ENCODE measurements around the gene CCNI2.

Gene CCNI2

GRCh38 chr5:132749506-132749905 lies 2.3 kb downstream of the CCNI2 start:
- FAIRE-seq = no peak

GRCh38 chr5:132750471-132751230 lies 3.4 kb downstream of the CCNI2 start:
- FAIRE-seq = no peak

More at GRCh38 chr5:132749506-132749905, 2.3 kb downstream of the CCNI2 start:
- DNase-seq (ENCODE audit: low spot score) = no peak

GRCh38 chr5:132751444-132751843 lies 4.2 kb downstream of the CCNI2 start:
- FAIRE-seq = no peak
- no peak for DNase-seq (ENCODE audit: low spot score)

More at GRCh38 chr5:132750471-132751230, 3.4 kb downstream of the CCNI2 start:
- DNase-seq (ENCODE audit: low spot score) = no peak

- DNase-seq (ENCODE audit: low spot score) = no peak
- no peak for FAIRE-seq
These were observed 4.8 kb downstream of the CCNI2 start for GRCh38 chr5:132751971-132752580.

GRCh38 chr5:132752581-132753125 lies 5.4 kb downstream of the CCNI2 start:
- DNase-seq (ENCODE audit: low spot score) = no peak
- FAIRE-seq = no peak

GRCh38 chr5:132753135-132753987 lies 6.1 kb downstream of the CCNI2 start:
- DNase-seq (ENCODE audit: low spot score) (no peak), FAIRE-seq (no peak)

- FAIRE-seq = no peak
- no peak for DNase-seq (ENCODE audit: low spot score)
These were observed 6.9 kb downstream of the CCNI2 start for GRCh38 chr5:132754111-132754510.

- FAIRE-seq = no peak
- no peak for DNase-seq (ENCODE audit: low spot score)
These were observed 7.7 kb downstream of the CCNI2 start for GRCh38 chr5:132754947-132755346.

- DNase-seq (ENCODE audit: low spot score) (no peak), FAIRE-seq (no peak)
These were observed 9.3 kb downstream of the CCNI2 start for GRCh38 chr5:132756542-132756941.

- DNase-seq (ENCODE audit: low spot score) (no peak), FAIRE-seq (no peak)
These were observed 11.2 kb downstream of the CCNI2 start for GRCh38 chr5:132758451-132758850.

GRCh38 chr5:132759114-132760048 lies 12.2 kb downstream of the CCNI2 start:
- DNase-seq (ENCODE audit: low spot score) = no peak
- FAIRE-seq = no peak

GRCh38 chr5:132760049-132760420 lies 12.8 kb downstream of the CCNI2 start:
- FAIRE-seq (no peak), DNase-seq (ENCODE audit: low spot score) (no peak)

- FAIRE-seq (no peak), DNase-seq (ENCODE audit: low spot score) (no peak)
These were observed 13.5 kb downstream of the CCNI2 start for GRCh38 chr5:132760601-132761317.

- no peak for FAIRE-seq
- DNase-seq (ENCODE audit: low spot score) = no peak
These were observed 14.4 kb downstream of the CCNI2 start for GRCh38 chr5:132761321-132762240.

GRCh38 chr5:132762246-132763000 lies 15.2 kb downstream of the CCNI2 start:
- FAIRE-seq (no peak), DNase-seq (ENCODE audit: low spot score) (no peak)

- DNase-seq (ENCODE audit: low spot score) (no peak), FAIRE-seq (no peak)
These were observed 16.2 kb downstream of the CCNI2 start for GRCh38 chr5:132763181-132764036.

GRCh38 chr5:132764051-132764450 lies 16.8 kb downstream of the CCNI2 start:
- DNase-seq (ENCODE audit: low spot score) = no peak
- FAIRE-seq = no peak
